PC-9 (cell line): Measurements from ENCODE around the gene MAP2K6.

Source experiments
- EZH2 ChIP-seq: fragments of 200-600 bp; sonication (generic); IDR thresholded peaks from 2 replicates; pipeline ENCODE4 v1.8.0; 2017; ENCODE audit warnings: antibody characterized with exemption, low read depth
- TF ChIP-seq, protein P1 (sequence below): fragments of 200-600 bp; sonication (generic); conservative IDR thresholded peaks from 2 replicates; pipeline ENCODE4 v1.6.1; 2017; ENCODE audit warnings: mixed run types, antibody characterized with exemption, mild to moderate bottlenecking, moderate library complexity

DNA sequence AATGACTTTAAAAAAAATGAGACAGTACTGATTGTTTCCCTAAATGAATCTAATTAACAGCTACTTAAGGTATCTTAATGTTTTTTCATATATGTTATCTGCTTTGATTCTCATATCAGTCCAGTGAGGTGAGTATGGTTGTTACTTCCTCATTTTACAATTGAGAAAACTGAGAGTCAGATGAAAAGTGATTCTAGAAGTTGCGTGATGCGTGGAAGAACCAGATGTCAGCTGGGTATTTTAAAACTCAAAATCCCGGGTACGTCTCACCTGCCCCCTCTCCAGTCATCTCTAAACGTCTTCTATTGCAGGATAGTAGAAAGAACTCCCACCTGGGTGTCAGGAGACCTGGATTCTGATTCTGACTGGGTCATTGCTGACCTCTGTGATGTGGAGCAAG is 89.2 kb downstream of the MAP2K6 start:
- no peak for TF ChIP-seq EZH2
- TF ChIP-seq, protein P1, sequence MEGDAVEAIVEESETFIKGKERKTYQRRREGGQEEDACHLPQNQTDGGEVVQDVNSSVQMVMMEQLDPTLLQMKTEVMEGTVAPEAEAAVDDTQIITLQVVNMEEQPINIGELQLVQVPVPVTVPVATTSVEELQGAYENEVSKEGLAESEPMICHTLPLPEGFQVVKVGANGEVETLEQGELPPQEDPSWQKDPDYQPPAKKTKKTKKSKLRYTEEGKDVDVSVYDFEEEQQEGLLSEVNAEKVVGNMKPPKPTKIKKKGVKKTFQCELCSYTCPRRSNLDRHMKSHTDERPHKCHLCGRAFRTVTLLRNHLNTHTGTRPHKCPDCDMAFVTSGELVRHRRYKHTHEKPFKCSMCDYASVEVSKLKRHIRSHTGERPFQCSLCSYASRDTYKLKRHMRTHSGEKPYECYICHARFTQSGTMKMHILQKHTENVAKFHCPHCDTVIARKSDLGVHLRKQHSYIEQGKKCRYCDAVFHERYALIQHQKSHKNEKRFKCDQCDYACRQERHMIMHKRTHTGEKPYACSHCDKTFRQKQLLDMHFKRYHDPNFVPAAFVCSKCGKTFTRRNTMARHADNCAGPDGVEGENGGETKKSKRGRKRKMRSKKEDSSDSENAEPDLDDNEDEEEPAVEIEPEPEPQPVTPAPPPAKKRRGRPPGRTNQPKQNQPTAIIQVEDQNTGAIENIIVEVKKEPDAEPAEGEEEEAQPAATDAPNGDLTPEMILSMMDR, result no peak
